HEK293T (cell line): ENCODE measurements around the gene AQP7.
"Not testable (repeated sequence)": the region's sequence is repeated elsewhere in the genome, so short reads cannot be mapped to it uniquely, and the experiment has no call there.

ENCODE experiments used
- CTCF ChIA-PET: fragments of 350-600 bp; formaldehyde crosslinking; extraction: SDS; loops from one replicate; lab custom pipeline; 2021; ENCODE audit warnings: antibody characterized with exemption, inconsistent platforms; lab: Yijun Ruan, JAX
- POLR2A ChIA-PET: fragments of 350-600 bp; formaldehyde crosslinking; extraction: SDS; loops from one replicate; lab custom pipeline; 2020; ENCODE audit warnings: antibody characterized with exemption, inconsistent platforms; lab: Yijun Ruan, JAX
- DNase-seq: peaks from one replicate; pipeline ENCODE4 v3.0.0; 2012; ENCODE audit warnings: mixed read lengths; ENCODE audit errors: extremely low spot score
- ARNT ChIP-seq: fragments of 450-650 bp; IDR thresholded peaks from 2 replicates; pipeline ENCODE4 v1.6.1; 2017; ENCODE audit warnings: mild to moderate bottlenecking
- BHLHE40 ChIP-seq: fragments of 450-650 bp; IDR thresholded peaks from 2 replicates; pipeline ENCODE4 v1.6.1; 2016; ENCODE audit warnings: mild to moderate bottlenecking, moderate library complexity, borderline replicate concordance
- CTBP1 ChIP-seq: fragments of 450-650 bp; IDR thresholded peaks from 2 replicates; pipeline ENCODE4 v1.6.1; 2016; ENCODE audit warnings: borderline replicate concordance
- ELF4 ChIP-seq: fragments of 450-650 bp; IDR thresholded peaks from 2 replicates; pipeline ENCODE4 v1.6.1; 2017; ENCODE audit warnings: antibody characterized with exemption
- FOXA1 ChIP-seq: fragments of 450-650 bp; IDR thresholded peaks from 2 replicates; pipeline ENCODE4 v1.6.1; 2016; ENCODE audit warnings: mild to moderate bottlenecking
- FOXK2 ChIP-seq: fragments of 450-650 bp; IDR thresholded peaks from 2 replicates; pipeline ENCODE4 v1.6.1; 2016; ENCODE audit warnings: mild to moderate bottlenecking
- FOXM1 ChIP-seq: fragments of 450-650 bp; IDR thresholded peaks from 2 replicates; pipeline ENCODE4 v1.6.1; 2017; ENCODE audit warnings: mild to moderate bottlenecking, borderline replicate concordance
- HDGF ChIP-seq: fragments of 450-650 bp; IDR thresholded peaks from 2 replicates; pipeline ENCODE4 v1.6.1; 2017; ENCODE audit warnings: antibody characterized with exemption, borderline replicate concordance
- L3MBTL2 ChIP-seq: fragments of 450-650 bp; conservative IDR thresholded peaks from 2 replicates; pipeline ENCODE4 v1.6.1; 2016; ENCODE audit warnings: mild to moderate bottlenecking
- LEF1 ChIP-seq: fragments of 450-650 bp; IDR thresholded peaks from 2 replicates; pipeline ENCODE4 v1.6.1; 2017; ENCODE audit warnings: mild to moderate bottlenecking, borderline replicate concordance
- NFRKB ChIP-seq: fragments of 450-650 bp; IDR thresholded peaks from 2 replicates; pipeline ENCODE4 v1.6.1; 2016; ENCODE audit warnings: mild to moderate bottlenecking, moderate library complexity
- PKNOX1 ChIP-seq: fragments of 450-650 bp; IDR thresholded peaks from 2 replicates; pipeline ENCODE4 v1.6.1; 2016
- SP1 ChIP-seq: fragments of 450-650 bp; IDR thresholded peaks from 2 replicates; pipeline ENCODE4 v1.6.1; 2017
- SUZ12 ChIP-seq: fragments of 450-650 bp; IDR thresholded peaks from 2 replicates; pipeline ENCODE4 v1.6.1; 2016; ENCODE audit warnings: mild to moderate bottlenecking
- TARDBP ChIP-seq: fragments of 450-650 bp; IDR thresholded peaks from 2 replicates; pipeline ENCODE4 v1.6.1; 2016
- ZNF384 ChIP-seq: fragments of 450-650 bp; IDR thresholded peaks from 2 replicates; pipeline ENCODE4 v1.6.1; 2016

Gene AQP7

GRCh38 chr9:33364127-33364526 lies 38.2 kb downstream of the AQP7 start:
- POLR2A ChIA-PET: no interaction called here
- no peak for DNase-seq
- TF ChIP-seq ZNF384 (no peak), ARNT (no peak), TARDBP (no peak), CTBP1 (no peak), SUZ12 (no peak)
- CTCF ChIA-PET: no interaction called here

GRCh38 chr9:33358641-33359040 lies 43.7 kb downstream of the AQP7 start:
- CTCF ChIA-PET, POLR2A ChIA-PET, DNase-seq: not testable (repeated sequence)

GRCh38 chr9:33355933-33356332 lies 46.4 kb downstream of the AQP7 start:
- CTCF ChIA-PET: no interaction called here

GRCh38 chr9:33354651-33355211 lies 47.6 kb downstream of the AQP7 start:
- DNase-seq: no peak
- ChIA-PET POLR2A (no interaction called here), CTCF (no interaction called here)
- TF ChIP-seq TARDBP (no peak), BHLHE40 (no peak), LEF1 (no peak), FOXM1 (no peak), HDGF (no peak), PKNOX1 (no peak), SUZ12 (no peak), FOXA1 (no peak), SP1 (no peak), ARNT (no peak), FOXK2 (no peak), NFRKB (no peak), ELF4 (no peak), ZNF384 (no peak)

More at GRCh38 chr9:33355933-33356332, 46.4 kb downstream of the AQP7 start:
- DNase-seq: no peak
- POLR2A ChIA-PET: no interaction called here
- TF ChIP-seq FOXA1 (no peak), SP1 (no peak), SUZ12 (no peak), CTBP1 (no peak), ZNF384 (no peak), BHLHE40 (no peak), PKNOX1 (no peak), FOXK2 (no peak), ELF4 (no peak), TARDBP (no peak), HDGF (no peak), FOXM1 (no peak)

GRCh38 chr9:33351547-33351946 lies 50.8 kb downstream of the AQP7 start:
- ChIA-PET CTCF (no interaction called here), POLR2A (no interaction called here)
- no peak for DNase-seq
- no peak for TF ChIP-seq SUZ12
- TF ChIP-seq PKNOX1: no peak
- no peak for TF ChIP-seq NFRKB
- no peak for TF ChIP-seq FOXK2
- no peak for TF ChIP-seq LEF1
- TF ChIP-seq L3MBTL2: no peak
- TF ChIP-seq ELF4: no peak
- TF ChIP-seq FOXM1: no peak
- no peak for TF ChIP-seq FOXA1

GRCh38 chr9:33350310-33350709 lies 52.1 kb downstream of the AQP7 start:
- no peak for DNase-seq
- ChIA-PET POLR2A (no interaction called here), CTCF (no interaction called here)
- TF ChIP-seq FOXM1: no peak
- TF ChIP-seq NFRKB: no peak
- no peak for TF ChIP-seq BHLHE40
- TF ChIP-seq FOXA1: no peak
- no peak for TF ChIP-seq L3MBTL2
- no peak for TF ChIP-seq CTBP1
- no peak for TF ChIP-seq ZNF384
- TF ChIP-seq TARDBP: no peak
- no peak for TF ChIP-seq HDGF
- TF ChIP-seq LEF1: no peak
- no peak for TF ChIP-seq FOXK2
- TF ChIP-seq SUZ12: no peak
- no peak for TF ChIP-seq PKNOX1
- no peak for TF ChIP-seq ELF4
- TF ChIP-seq ARNT: no peak
